IMR-90 (cell line): ENCODE data around the gene HSPA1L. TPM values are rescaled to one million over a fixed set of nuclear protein-coding genes. Genes with fewer than 3 reads are reported as not detected.
A peak's percentile ranks its signal among the peaks of the same experiment; 100 is the strongest.

Experiments
- ATAC-seq: fragments of 200-7000 bp; cut with Tn5 transposase; 2 replicates; pipeline ENCODE4 v1.9.1; 2020; ENCODE audit warnings: low read depth, mild to moderate bottlenecking, moderate library complexity
- BruUV-seq: library from RNA; stranded (reverse); fragments of 400-500 nt; replicated peaks from 2 replicates; lab custom pipeline; 2021; lab: Mats Ljungman, UMichigan
- CTCF ChIA-PET: fragments of 300-600 bp; formaldehyde crosslinking; extraction: SDS; loops from one replicate; lab custom pipeline; 2021; ENCODE audit warnings: antibody characterized with exemption; lab: Yijun Ruan, JAX
- POLR2A ChIA-PET: fragments of 300-600 bp; sonication (Branson Sonifier 250); formaldehyde crosslinking; loops from one replicate; lab custom pipeline; 2022; ENCODE audit warnings: antibody characterized with exemption; ENCODE audit not compliant: unreplicated experiment; lab: Charles Lee
- DNase-seq: peaks from one replicate; pipeline ENCODE4 v3.0.0; 2013
- H2AFZ ChIP-seq: replicated peaks from 2 replicates; pipeline ENCODE3; 2013; ENCODE audit warnings: low read length, mild to moderate bottlenecking; ENCODE audit not compliant: poor library complexity
- H2AK5ac ChIP-seq: 2 replicates; pipeline ENCODE4 v1.6.1; 2013; ENCODE audit warnings: low read depth, low read length, inconsistent platforms
- H2AK9ac ChIP-seq: replicated peaks from 2 replicates; pipeline ENCODE3; 2013; ENCODE audit warnings: mild to moderate bottlenecking, low read depth, low read length, moderate library complexity; ENCODE audit not compliant: poor library complexity
- H2BK120ac ChIP-seq: 2 replicates; pipeline ENCODE4 v1.6.1; 2013; ENCODE audit warnings: low read depth, low read length, inconsistent platforms
- H2BK15ac ChIP-seq: 3 replicates; pipeline ENCODE4 v1.6.1; 2013; ENCODE audit warnings: low read depth, low read length, inconsistent platforms
- H2BK20ac ChIP-seq: 2 replicates; pipeline ENCODE4 v1.6.1; 2013; ENCODE audit warnings: low read depth, mild to moderate bottlenecking, inconsistent platforms, low read length, moderate library complexity
- H2BK5ac ChIP-seq: 2 replicates; pipeline ENCODE4 v1.6.1; 2013; ENCODE audit warnings: mild to moderate bottlenecking, low read depth, low read length, inconsistent platforms; ENCODE audit not compliant: poor library complexity, severe bottlenecking
- H3K14ac ChIP-seq: replicated peaks from 2 replicates; pipeline ENCODE4 v1.6.1; 2013; ENCODE audit warnings: low read depth, low read length, inconsistent platforms
- H3K18ac ChIP-seq: 2 replicates; pipeline ENCODE4 v1.6.1; 2013; ENCODE audit warnings: low read depth, low read length, control low read depth
- H3K23ac ChIP-seq: 2 replicates; pipeline ENCODE4 v1.6.1; 2013; ENCODE audit warnings: low read depth, low read length, inconsistent platforms
- H3K27ac ChIP-seq: 2 replicates; pipeline ENCODE4 v1.5.1; 2013; ENCODE audit warnings: mild to moderate bottlenecking, control low read depth, low read length; ENCODE audit not compliant: insufficient read depth
- H3K27me3 ChIP-seq: 2 replicates; pipeline ENCODE4 v1.6.1; 2013; ENCODE audit warnings: low read length; ENCODE audit not compliant: control insufficient read depth, insufficient read depth
- H3K36me3 ChIP-seq: 2 replicates; pipeline ENCODE4 v1.6.1; 2013; ENCODE audit warnings: low read length, mixed read lengths; ENCODE audit not compliant: control insufficient read depth, insufficient read depth
- H3K4ac ChIP-seq: 2 replicates; pipeline ENCODE4 v1.6.1; 2013; ENCODE audit warnings: low read depth, low read length, inconsistent platforms
- H3K4me1 ChIP-seq: 2 replicates; pipeline ENCODE4 v1.6.1; 2013; ENCODE audit warnings: low read length, mixed read lengths; ENCODE audit not compliant: control insufficient read depth, insufficient read depth
- H3K4me2 ChIP-seq: 2 replicates; pipeline ENCODE4 v1.6.1; 2013; ENCODE audit warnings: low read depth, mild to moderate bottlenecking, control low read depth, low read length, moderate library complexity
- H3K4me3 ChIP-seq: 2 replicates; pipeline ENCODE4 v1.5.1; 2013; ENCODE audit warnings: low read depth, mild to moderate bottlenecking, control low read depth, low read length, moderate library complexity; ENCODE audit not compliant: insufficient read depth
- H3K56ac ChIP-seq: 2 replicates; pipeline ENCODE4 v1.6.1; 2013; ENCODE audit warnings: low read length, inconsistent platforms; ENCODE audit not compliant: insufficient read depth; ENCODE audit errors: extremely low read depth
- H3K79me1 ChIP-seq, 2 experiments: 2 replicates each; pipeline ENCODE4 v1.6.1; 2013; ENCODE audit warnings: low read length in 2 of 2, inconsistent platforms in 1 of 2, low read depth in 1 of 2
- H3K9ac ChIP-seq: 2 replicates; pipeline ENCODE4 v1.6.1; 2013; ENCODE audit warnings: low read depth, low read length, control low read depth
- H3K9me1 ChIP-seq: 2 replicates; pipeline ENCODE4 v1.6.1; 2013; ENCODE audit warnings: low read length, inconsistent platforms; ENCODE audit not compliant: insufficient read depth
- H3K9me3 ChIP-seq: 2 replicates; pipeline ENCODE4 v1.6.1; 2013; ENCODE audit warnings: low read length; ENCODE audit not compliant: control insufficient read depth, insufficient read depth
- H4K20me1 ChIP-seq: 2 replicates; pipeline ENCODE4 v1.6.1; 2013; ENCODE audit warnings: low read length, inconsistent platforms; ENCODE audit not compliant: insufficient read depth
- H4K5ac ChIP-seq: 2 replicates; pipeline ENCODE4 v1.6.1; 2013; ENCODE audit warnings: mild to moderate bottlenecking, low read depth, low read length, control low read depth
- H4K8ac ChIP-seq, 2 experiments: 2 replicates each; pipeline ENCODE4 v1.6.1; 2013; ENCODE audit warnings: low read depth in 2 of 2, low read length in 2 of 2, control low read depth in 1 of 2, inconsistent platforms in 1 of 2
- H4K91ac ChIP-seq: 2 replicates; pipeline ENCODE4 v1.6.1; 2013; ENCODE audit warnings: low read depth, low read length, inconsistent platforms; ENCODE audit not compliant: insufficient read depth
- CTCF ChIP-seq: conservative IDR thresholded peaks from 2 replicates; pipeline ENCODE4 v1.5.1; 2012; ENCODE audit warnings: mild to moderate bottlenecking, low read depth, low read length, improper control_type of control experiment
- RAD21 ChIP-seq: IDR thresholded peaks from 2 replicates; pipeline ENCODE4 v1.6.1; 2012; ENCODE audit warnings: low read length, improper control_type of control experiment
- SMC3 ChIP-seq: fragments of 150-350 bp; IDR thresholded peaks from 2 replicates; pipeline ENCODE4 v1.6.1; 2016; ENCODE audit warnings: low read depth, mild to moderate bottlenecking, antibody characterized with exemption, low read length, moderate library complexity
- USF2 ChIP-seq: fragments of 150-350 bp; IDR thresholded peaks from 2 replicates; pipeline ENCODE4 v1.6.1; 2017; ENCODE audit warnings: mild to moderate bottlenecking, antibody characterized with exemption, low read length, low read depth
- WGBS, 2 experiments: methylation state at CpG; one replicate each; pipeline versions ENCODE4 v1.1.5 to v1.1.7; 2013; ENCODE audit warnings: missing lambda C conversion rate in 2 of 2; ENCODE audit not compliant: insufficient read length in 1 of 2; ENCODE audit errors: extremely low coverage in 2 of 2; 5-methylcytosine and 5-hydroxymethylcytosine counted together
- dilution Hi-C: fragments of 300-500 bp; cut with HindIII; formaldehyde crosslinking; loops from one replicate; pipeline ENCODE4 v1.14.3; 2018; ENCODE audit warnings: low sequenced_read_pairs; ENCODE audit not compliant: unreplicated experiment
- in situ Hi-C: fragments of 300-500 bp; cut with MboI; formaldehyde crosslinking; loops from 3 replicates; pipeline ENCODE4 v1.14.3; 2019; ENCODE audit warnings: low sequenced_read_pairs, inconsistent platforms, mixed read lengths
- intact Hi-C: fragments of 100-400 bp; cut with micrococcal nuclease; formaldehyde crosslinking; loops from 2 replicates; pipeline ENCODE4 v1.10.0; 2022
- polyA plus RNA-seq, 3 experiments: library from polyadenylated mRNA; depleted of rRNA; stranded (reverse); fragments of >200 nt; gene quantifications; 2 replicates each; pipeline ENCODE4 v1.2.3, GENCODE V29; 2012; ENCODE audit warnings: low replicate concordance in 1 of 3
- total RNA-seq: library from RNA; depleted of rRNA; stranded (reverse); fragments of >200 nt; gene quantifications from 2 replicates; pipeline ENCODE4 v1.2.3, GENCODE V29; 2012

Gene HSPA1L
- total and polyA plus RNA-seq, 2 of the 4 experiments (the other 2 are of a cell fraction): 0.97 to 1.3 TPM

- 30% methylated on average over 2 of the region's 12 CpGs; no CpG with 5 or more reads in 1 of the 2 experiments for WGBS, 2 experiments
- POLR2A ChIA-PET: interaction anchor here (1.0 kb wide), 1 partner anchor 36 kb away, joined by 4 read pairs; the partner anchor contains the start of gene HSPA1B
- peak; percentile 39 for DNase-seq
- intact Hi-C loops: no loop called here
- H3K23ac ChIP-seq: 0 out of 2 replicates have a peak overlapping the region, but pooled peaks have one; percentile 55
- no peak overlapping the region for H3K18ac ChIP-seq
- no peak overlapping the region for H2AK9ac ChIP-seq
- H4K91ac ChIP-seq: no peak overlapping the region
- H3K4me2 ChIP-seq: no peak overlapping the region
- no peaks in the 10 kb centered on the region; the same call in 1 of the 2 replicates for H3K4me1 ChIP-seq
- H3K4ac ChIP-seq: peak overlapping the region; percentile 62; the same call in 1 of the 2 replicates
- H2AFZ ChIP-seq: no peak overlapping the region
- H4K8ac ChIP-seq: no peak overlapping the region
- no peak overlapping the region for H2BK5ac ChIP-seq
- dilution Hi-C loops: no loop called here
- H3K79me1 ChIP-seq: peaks cover 0 to 51% of the 10 kb centered on the region in 2 experiments
- H3K56ac ChIP-seq: no peak overlapping the region
- H2BK20ac ChIP-seq: no peak overlapping the region
- H2BK15ac ChIP-seq: no peak overlapping the region
- no peak overlapping the region for H2BK120ac ChIP-seq
- TF ChIP-seq CTCF (peak; percentile 58), RAD21 (peak; percentile 46), SMC3 (peak; percentile 29; the same call in 1 of the 2 replicates), USF2 (no peak)
- no peak overlapping the region for H3K9ac ChIP-seq
- H3K9me1 ChIP-seq: 0 out of 2 replicates have a peak, but pooled peaks cover 3% of the 10 kb centered on the region
- H3K27me3 ChIP-seq: no peaks in the 10 kb centered on the region
- H2AK5ac ChIP-seq: no peak overlapping the region
- H4K5ac ChIP-seq: no peak overlapping the region
- no peak overlapping the region for H3K27ac ChIP-seq
- in situ Hi-C loops: no loop called here
- CTCF ChIA-PET: interaction anchor here (0.6 to 1.2 kb wide), 8 partner anchors 11 to 164 kb away, joined by 3 read pairs; partner anchors contain the start of gene ABHD16A
- H3K4me3 ChIP-seq: no peak overlapping the region
- no peaks in the 10 kb centered on the region for H3K9me3 ChIP-seq
- peaks cover 20% of the 10 kb centered on the region for H3K36me3 ChIP-seq
- ATAC-seq: peak; percentile 15; the same call in 1 of the 2 replicates
- no peaks in the 10 kb centered on the region for H4K20me1 ChIP-seq
- H3K14ac ChIP-seq: no peak overlapping the region
- BruUV-seq: no TSS peak
Measured at GRCh38 chr6:31791324-31792089, 23.6 kb downstream of the HSPA1L start.
